G401 (cell line): Measurements from ENCODE around the gene DCLRE1B. TPM values are rescaled to one million over a fixed set of nuclear protein-coding genes. Genes with fewer than 3 reads are reported as not detected.

ENCODE experiments used
- DNase-seq: peaks from one replicate; pipeline ENCODE4 v3.0.0-alpha.2; 2015; ENCODE audit warnings: low spot score
- in situ Hi-C: cut with HindIII; loops from 2 replicates; pipeline ENCODE4 v1.10.0; 2016; ENCODE audit warnings: low sequenced_read_pairs, mixed read lengths
- total RNA-seq: library from RNA; depleted of rRNA; stranded (reverse); fragments of >200 nt; shearing (Covaris generic); gene quantifications from 2 replicates; pipeline ENCODE4 v1.2.3, GENCODE V29; 2014

The DCLRE1B gene
- total RNA-seq, 1 experiment from 2014 or later: 12.3 TPM

- in situ Hi-C loops: no loop called here
- no peak for DNase-seq
These were observed 18.4 kb upstream of the DCLRE1B start for GRCh38 chr1:113886417-113887401.

- in situ Hi-C loops: no loop called here
- no peak for DNase-seq
These were observed 17.5 kb upstream of the DCLRE1B start, which contains the start of gene BCL2L15 for GRCh38 chr1:113887402-113888175. Gene BCL2L15, minus strand, starts transcription at chr1:113887581. Its CDS starts 206 bp downstream, at chr1:113887375.

GRCh38 chr1:113890816-113891215 is 14.3 kb upstream of the DCLRE1B start:
- in situ Hi-C loops: no loop called here
- DNase-seq: no peak

- in situ Hi-C loops: no loop called here
- no peak for DNase-seq
These were observed 13.4 kb upstream of the DCLRE1B start for GRCh38 chr1:113891631-113892220.

GRCh38 chr1:113893267-113893666 is 11.9 kb upstream of the DCLRE1B start:
- in situ Hi-C loops: no loop called here
- DNase-seq: no peak

- peak; percentile 76 for DNase-seq
- in situ Hi-C loops: no loop called here
These were observed 10.0 kb upstream of the DCLRE1B start for GRCh38 chr1:113895098-113895497.

- DNase-seq: no peak
- in situ Hi-C loops: no loop called here
These were observed 9.2 kb upstream of the DCLRE1B start for GRCh38 chr1:113895961-113896360.

- DNase-seq: no peak
- in situ Hi-C loops: no loop called here
These were observed 6.8 kb upstream of the DCLRE1B start for GRCh38 chr1:113898241-113898814.

GRCh38 chr1:113899111-113899510 is 6.0 kb upstream of the DCLRE1B start:
- DNase-seq: no peak
- in situ Hi-C loops: no loop called here

- DNase-seq: no peak
- in situ Hi-C loops: no loop called here
These were observed 3.9 kb upstream of the DCLRE1B start for GRCh38 chr1:113901191-113901590.

GRCh38 chr1:113903501-113904292 is 1.4 kb upstream of the DCLRE1B start:
- DNase-seq: no peak

GRCh38 chr1:113904293-113904673 is 843 bp upstream of the DCLRE1B start:
- in situ Hi-C loops: no loop called here
- DNase-seq: peak; percentile 49

More at GRCh38 chr1:113903501-113904292, 1.4 kb upstream of the DCLRE1B start:
- in situ Hi-C loops: no loop called here

- peak; percentile 46 for DNase-seq
- in situ Hi-C loops: no loop called here
These were observed 322 bp downstream of the DCLRE1B start for GRCh38 chr1:113905435-113905861.

- peak; percentile 96 for DNase-seq
- in situ Hi-C loops: no loop called here
These were observed 7.6 kb downstream of the DCLRE1B start for GRCh38 chr1:113912594-113913311.

- no peak for DNase-seq
- in situ Hi-C loops: no loop called here
These were observed 8.2 kb downstream of the DCLRE1B start for GRCh38 chr1:113913312-113913668.

- peak; percentile 59 for DNase-seq
- in situ Hi-C loops: no loop called here
These were observed 8.9 kb downstream of the DCLRE1B start for GRCh38 chr1:113913887-113914664.

- DNase-seq: no peak
- in situ Hi-C loops: no loop called here
These were observed 11.8 kb downstream of the DCLRE1B start for GRCh38 chr1:113916974-113917373.
